ENCODE measurements around the gene ZNF276.
A peak's percentile ranks its signal among the peaks of the same experiment; 100 is the strongest.

The ZNF276 gene

DNA sequence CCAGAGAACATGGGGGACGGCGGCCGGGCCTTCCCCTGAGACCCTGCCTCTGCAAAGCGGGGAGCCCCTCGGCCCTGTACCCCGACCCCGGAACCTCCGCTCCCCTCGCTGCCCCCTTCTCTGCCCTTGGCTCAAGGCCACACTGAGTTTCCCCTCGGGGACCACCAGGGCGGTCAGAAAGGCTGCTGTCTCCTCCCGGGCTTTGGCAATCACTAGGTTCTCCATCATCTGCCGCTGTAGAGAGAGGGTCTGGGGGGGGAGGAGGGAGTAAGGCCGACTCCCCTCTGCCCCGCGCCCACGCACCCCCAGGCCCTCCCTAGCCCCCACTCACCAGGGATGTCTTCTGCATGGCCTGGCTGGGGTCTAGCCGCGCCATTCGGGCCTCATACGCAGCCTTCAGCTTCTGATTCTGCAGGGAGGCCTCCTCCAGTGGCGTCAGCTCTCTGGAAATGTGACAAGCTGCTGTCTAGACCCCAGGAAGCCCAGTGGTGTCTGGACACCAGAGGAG lies 9.0 kb upstream of the ZNF276 start:
- WGBS (ENCODE audit: extremely low coverage, insufficient coverage, low lambda C conversion rate) = no CpG with 5 or more reads among the region's 22 CpGs
- H3K4me3 ChIP-seq (ENCODE audit: low read length) = peak overlapping the region; percentile 66

DNA sequence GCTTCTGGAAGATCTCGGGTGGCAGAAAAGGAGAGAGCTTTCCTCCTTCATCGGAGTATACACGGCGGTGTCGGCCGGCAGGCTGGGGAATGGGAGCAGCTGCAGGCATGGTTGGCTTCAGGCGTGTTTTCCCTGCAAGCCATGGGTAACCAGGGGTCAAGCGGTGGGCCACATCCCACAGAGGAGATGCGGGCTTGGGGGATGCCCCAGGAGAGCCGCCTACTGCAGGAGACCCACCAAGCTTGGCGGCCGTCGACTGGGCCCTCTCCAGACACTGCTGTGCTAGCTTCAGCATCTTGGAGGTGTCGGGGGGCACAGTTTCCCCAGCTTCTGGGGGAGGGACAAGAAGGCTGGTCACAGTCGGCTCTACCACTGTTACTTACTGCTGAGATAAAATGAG lies 4.8 kb upstream of the ZNF276 start:
- H3K56ac ChIP-seq (ENCODE audit: low read length) = no peak overlapping the region
- no peak overlapping the region for H2BK15ac ChIP-seq (replicated peaks; ENCODE audit: low read depth)
- no peak overlapping the region for H2AK5ac ChIP-seq (ENCODE audit: low read length)
- H4K8ac ChIP-seq (ENCODE audit: low read depth, low read length) = no peak overlapping the region
- no peak overlapping the region for H3K18ac ChIP-seq (ENCODE audit: low read length)
- H3K4ac ChIP-seq (ENCODE audit: low read depth, low read length) = no peak overlapping the region
- no peak overlapping the region for H3K27ac ChIP-seq (ENCODE audit: low read depth, low read length)
- H3K36me3 ChIP-seq (ENCODE audit: control insufficient read depth, insufficient read depth, low read length) = no peaks in the 10 kb centered on the region
- no peaks in the 10 kb centered on the region for H3K4me1 ChIP-seq (ENCODE audit: control insufficient read depth, low read depth, low read length)
- H3K4me3 ChIP-seq (ENCODE audit: low read length) = no peak overlapping the region
- H3K23ac ChIP-seq (ENCODE audit: low read length) = no peak overlapping the region
- H3K79me1 ChIP-seq (ENCODE audit: low read length) = no peaks in the 10 kb centered on the region
- no peaks in the 10 kb centered on the region for H3K79me2 ChIP-seq (ENCODE audit: control insufficient read depth, insufficient read depth, low read length)
- H2BK5ac ChIP-seq (ENCODE audit: low read length) = no peak overlapping the region
- no peak overlapping the region for H2BK120ac ChIP-seq (ENCODE audit: low read depth, low read length)
- H3K27me3 ChIP-seq (ENCODE audit: insufficient read depth, low read length, poor library complexity) = no peaks in the 10 kb centered on the region
- WGBS (ENCODE audit: extremely low coverage, insufficient coverage, low lambda C conversion rate) = no CpG with 5 or more reads among the region's 15 CpGs
- no peak overlapping the region for H3K4me2 ChIP-seq (ENCODE audit: low read length)
- no peak overlapping the region for H4K5ac ChIP-seq (ENCODE audit: low read length)
- no peak for DNase-seq
- H3K9ac ChIP-seq (ENCODE audit: low read length) = no peak overlapping the region

More for the DNA sequence above, 9.0 kb upstream of the ZNF276 start:
- Histone ChIP-seq H2BK120ac (ENCODE audit: low read depth, low read length) (no peak overlapping the region), H2BK15ac (replicated peaks; ENCODE audit: low read depth) (no peak overlapping the region), H3K4me2 (ENCODE audit: low read length) (peak overlapping the region; percentile 3), H2BK5ac (ENCODE audit: low read length) (no peak overlapping the region), H4K5ac (ENCODE audit: low read length) (no peak overlapping the region), H3K4ac (ENCODE audit: low read depth, low read length) (no peak overlapping the region), H3K18ac (ENCODE audit: low read length) (no peak overlapping the region), H3K9ac (ENCODE audit: low read length) (peak overlapping the region; percentile 88), H3K4me1 (ENCODE audit: control insufficient read depth, low read depth, low read length) (no peaks in the 10 kb centered on the region), H3K79me1 (ENCODE audit: low read length) (no peaks in the 10 kb centered on the region), H3K36me3 (ENCODE audit: control insufficient read depth, insufficient read depth, low read length) (no peaks in the 10 kb centered on the region), H2AK5ac (ENCODE audit: low read length) (no peak overlapping the region), H3K27ac (ENCODE audit: low read depth, low read length) (no peak overlapping the region), H3K23ac (ENCODE audit: low read length) (no peak overlapping the region), H4K8ac (ENCODE audit: low read depth, low read length) (no peak overlapping the region), H3K56ac (ENCODE audit: low read length) (peak overlapping the region; percentile 93), H3K79me2 (ENCODE audit: control insufficient read depth, insufficient read depth, low read length) (no peaks in the 10 kb centered on the region), H3K27me3 (ENCODE audit: insufficient read depth, low read length, poor library complexity) (no peaks in the 10 kb centered on the region)
- DNase-seq = peak; percentile 33

GRCh38 chr16:89716916-89717687 lies 4.2 kb upstream of the ZNF276 start:
- H3K56ac ChIP-seq (ENCODE audit: low read length) = no peak overlapping the region
- no peak overlapping the region for H3K4me3 ChIP-seq (ENCODE audit: low read length)
- H3K9ac ChIP-seq (ENCODE audit: low read length) = no peak overlapping the region
- H3K27ac ChIP-seq (ENCODE audit: low read depth, low read length) = no peak overlapping the region
- no peaks in the 10 kb centered on the region for H3K4me1 ChIP-seq (ENCODE audit: control insufficient read depth, low read depth, low read length)
- no peaks in the 10 kb centered on the region for H3K79me2 ChIP-seq (ENCODE audit: control insufficient read depth, insufficient read depth, low read length)
- no peak for DNase-seq
- H3K4me2 ChIP-seq (ENCODE audit: low read length) = no peak overlapping the region
- H4K5ac ChIP-seq (ENCODE audit: low read length) = no peak overlapping the region
- H3K79me1 ChIP-seq (ENCODE audit: low read length) = no peaks in the 10 kb centered on the region
- no peak overlapping the region for H2BK120ac ChIP-seq (ENCODE audit: low read depth, low read length)
- no CpG with 5 or more reads among the region's 29 CpGs for WGBS (ENCODE audit: extremely low coverage, insufficient coverage, low lambda C conversion rate)
- H3K23ac ChIP-seq (ENCODE audit: low read length) = no peak overlapping the region
- H2BK5ac ChIP-seq (ENCODE audit: low read length) = no peak overlapping the region
- no peak overlapping the region for H3K4ac ChIP-seq (ENCODE audit: low read depth, low read length)
- H3K36me3 ChIP-seq (ENCODE audit: control insufficient read depth, insufficient read depth, low read length) = no peaks in the 10 kb centered on the region
- H2AK5ac ChIP-seq (ENCODE audit: low read length) = no peak overlapping the region
- H3K27me3 ChIP-seq (ENCODE audit: insufficient read depth, low read length, poor library complexity) = no peaks in the 10 kb centered on the region
- H4K8ac ChIP-seq (ENCODE audit: low read depth, low read length) = no peak overlapping the region
- no peak overlapping the region for H3K18ac ChIP-seq (ENCODE audit: low read length)
- H2BK15ac ChIP-seq (replicated peaks; ENCODE audit: low read depth) = no peak overlapping the region

DNA sequence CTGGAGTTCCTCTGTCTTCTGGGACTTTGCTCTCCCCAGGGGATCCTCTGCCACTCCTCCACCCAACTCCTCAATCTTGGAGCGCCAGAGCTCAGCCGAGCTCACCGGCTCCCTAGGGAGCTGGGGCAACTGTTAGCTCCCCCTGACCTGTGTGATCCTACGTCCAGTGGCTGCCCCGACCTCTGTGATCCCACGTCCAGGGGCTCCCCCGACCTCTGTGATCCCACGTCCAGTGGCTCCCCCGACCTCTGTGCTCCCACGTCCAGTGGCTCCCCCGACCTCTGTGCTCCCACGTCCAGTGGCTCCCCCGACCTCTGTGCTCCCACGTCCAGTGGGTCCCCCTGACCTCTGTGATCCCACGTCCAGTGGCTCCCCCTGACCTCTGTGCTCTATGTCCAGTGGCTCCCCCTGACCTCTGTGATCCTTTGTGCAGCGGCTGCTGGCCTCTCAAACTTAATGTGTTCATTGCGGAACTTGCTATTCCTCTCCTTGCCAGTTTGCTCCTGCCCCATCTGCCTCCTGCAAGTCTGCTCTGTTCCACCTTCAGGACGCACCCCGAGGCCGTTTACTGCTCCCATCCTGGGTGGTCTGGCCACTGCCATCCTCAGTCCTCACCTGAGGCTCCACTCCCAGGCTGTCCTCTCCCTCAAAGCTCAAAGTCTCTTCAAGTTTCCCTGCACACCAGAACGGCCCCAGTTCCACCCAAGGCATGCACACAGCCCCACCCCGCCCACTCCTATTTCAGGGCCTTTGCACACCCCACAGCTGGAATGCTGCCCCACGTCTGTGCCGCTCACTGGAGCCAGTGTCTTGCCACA lies 3.4 kb upstream of the ZNF276 start:
- H3K23ac ChIP-seq (ENCODE audit: low read length) = no peak overlapping the region
- no peak overlapping the region for H3K4ac ChIP-seq (ENCODE audit: low read depth, low read length)
- no CpG with 5 or more reads among the region's 24 CpGs for WGBS (ENCODE audit: extremely low coverage, insufficient coverage, low lambda C conversion rate)
- H3K79me1 ChIP-seq (ENCODE audit: low read length) = peaks cover 4% of the 10 kb centered on the region
- no peak overlapping the region for H3K18ac ChIP-seq (ENCODE audit: low read length)
- H3K27ac ChIP-seq (ENCODE audit: low read depth, low read length) = no peak overlapping the region
- H3K4me2 ChIP-seq (ENCODE audit: low read length) = no peak overlapping the region
- no peaks in the 10 kb centered on the region for H3K36me3 ChIP-seq (ENCODE audit: control insufficient read depth, insufficient read depth, low read length)
- H2AK5ac ChIP-seq (ENCODE audit: low read length) = no peak overlapping the region
- H2BK15ac ChIP-seq (replicated peaks; ENCODE audit: low read depth) = no peak overlapping the region
- DNase-seq = no peak
- no peak overlapping the region for H3K56ac ChIP-seq (ENCODE audit: low read length)
- peaks cover 4% of the 10 kb centered on the region for H3K4me1 ChIP-seq (ENCODE audit: control insufficient read depth, low read depth, low read length)
- no peak overlapping the region for H3K4me3 ChIP-seq (ENCODE audit: low read length)
- no peaks in the 10 kb centered on the region for H3K27me3 ChIP-seq (ENCODE audit: insufficient read depth, low read length, poor library complexity)
- no peak overlapping the region for H3K9ac ChIP-seq (ENCODE audit: low read length)
- no peak overlapping the region for H2BK5ac ChIP-seq (ENCODE audit: low read length)
- H2BK120ac ChIP-seq (ENCODE audit: low read depth, low read length) = no peak overlapping the region
- H4K5ac ChIP-seq (ENCODE audit: low read length) = no peak overlapping the region
- H4K8ac ChIP-seq (ENCODE audit: low read depth, low read length) = no peak overlapping the region
- no peaks in the 10 kb centered on the region for H3K79me2 ChIP-seq (ENCODE audit: control insufficient read depth, insufficient read depth, low read length)

DNA sequence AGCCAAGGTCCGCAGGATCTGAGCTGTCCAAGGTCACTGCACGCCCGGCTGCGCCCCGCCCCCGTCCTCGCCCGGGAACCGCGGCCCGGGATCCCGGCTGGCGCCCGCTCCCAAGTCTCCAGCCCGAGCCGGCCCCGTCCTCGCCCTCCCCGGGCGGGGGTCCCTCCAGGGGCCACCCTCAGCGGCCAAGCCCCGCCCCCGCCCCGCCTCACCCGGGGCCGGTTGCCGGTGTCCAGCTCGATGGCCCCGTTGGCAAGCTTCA lies 855 bp upstream of the ZNF276 start:
- H2BK15ac ChIP-seq (replicated peaks; ENCODE audit: low read depth) = no peak overlapping the region
- H2BK120ac ChIP-seq (ENCODE audit: low read depth, low read length) = no peak overlapping the region
- H3K4me2 ChIP-seq (ENCODE audit: low read length) = peak overlapping the region; percentile 60
- no peak overlapping the region for H2BK5ac ChIP-seq (ENCODE audit: low read length)
- H3K56ac ChIP-seq (ENCODE audit: low read length) = peak overlapping the region; percentile 94
- no peak overlapping the region for H4K5ac ChIP-seq (ENCODE audit: low read length)
- no peaks in the 10 kb centered on the region for H3K27me3 ChIP-seq (ENCODE audit: insufficient read depth, low read length, poor library complexity)
- peak; percentile 52 for DNase-seq
- H4K8ac ChIP-seq (ENCODE audit: low read depth, low read length) = no peak overlapping the region
- H3K9ac ChIP-seq (ENCODE audit: low read length) = peak overlapping the region; percentile 84
- peak overlapping the region; percentile 88 for H3K27ac ChIP-seq (ENCODE audit: low read depth, low read length)
- peak overlapping the region; percentile 50 for H3K4me3 ChIP-seq (ENCODE audit: low read length)
- no peaks in the 10 kb centered on the region for H3K79me2 ChIP-seq (ENCODE audit: control insufficient read depth, insufficient read depth, low read length)
- no peaks in the 10 kb centered on the region for H3K36me3 ChIP-seq (ENCODE audit: control insufficient read depth, insufficient read depth, low read length)
- no peak overlapping the region for H3K4ac ChIP-seq (ENCODE audit: low read depth, low read length)
- no peak overlapping the region for H2AK5ac ChIP-seq (ENCODE audit: low read length)
- peaks cover 4% of the 10 kb centered on the region for H3K4me1 ChIP-seq (ENCODE audit: control insufficient read depth, low read depth, low read length)
- H3K79me1 ChIP-seq (ENCODE audit: low read length) = peaks cover 4% of the 10 kb centered on the region
- H3K23ac ChIP-seq (ENCODE audit: low read length) = no peak overlapping the region
- H3K18ac ChIP-seq (ENCODE audit: low read length) = peak overlapping the region; percentile 19
- no CpG with 5 or more reads among the region's 29 CpGs for WGBS (ENCODE audit: extremely low coverage, insufficient coverage, low lambda C conversion rate)

Data from mesendoderm (in vitro differentiated cells).